A549 (cell line): Measurements from ENCODE around the gene DNAH8. TPM values are rescaled to one million over a fixed set of nuclear protein-coding genes. Genes with fewer than 3 reads are reported as not detected.

Experiments used
- ATAC-seq, 2 experiments: fragments of 200-7000 bp in 1 of 2; fragments of >200 bp in 1 of 2; cut with Nextera tagmentation in 1 of 2; cut with Tn5 transposase in 1 of 2; 3 replicates each; pipeline versions ENCODE4 v1.8.0 to v1.9.1; 2018 to 2020; ENCODE audit warnings: mild to moderate bottlenecking in 1 of 2, moderate library complexity in 1 of 2
- CTCF ChIA-PET: fragments of 300-600 bp; sonication (Branson Sonifier 250); formaldehyde crosslinking; extraction: SDS; loops from one replicate; lab custom pipeline; 2021; ENCODE audit warnings: antibody characterized with exemption, inconsistent platforms; lab: Yijun Ruan, JAX
- POLR2A ChIA-PET: fragments of 350-600 bp; formaldehyde crosslinking; extraction: SDS; loops from one replicate; lab custom pipeline; 2021; ENCODE audit warnings: antibody characterized with exemption, inconsistent platforms; lab: Yijun Ruan, JAX
- DNase-seq, 2 experiments: peaks; one replicate each; pipeline versions ENCODE4 v3.0.0 to v3.0.0-alpha.2; 2011 to 2016; ENCODE audit warnings: low read depth in 1 of 2, low spot score in 1 of 2
- FAIRE-seq: peaks from 2 replicates; lab custom pipeline; 2011; peaks lifted over from hg19 to GRCh38; lab: Jason Lieb, UNC
- H3K27ac ChIP-seq, 2 experiments: fragments of >200 bp; sonication (Bioruptor Twin); formaldehyde crosslinking; 3 replicates each; pipeline ENCODE4 v1.5.1; 2016 to 2017
- H3K4me1 ChIP-seq: fragments of >200 bp; sonication (Bioruptor Twin); formaldehyde crosslinking; 3 replicates; pipeline ENCODE4 v1.6.1; 2016
- H3K4me2 ChIP-seq: fragments of >200 bp; sonication (Bioruptor Twin); formaldehyde crosslinking; 3 replicates; pipeline ENCODE4 v1.6.1; 2016
- H3K4me3 ChIP-seq: fragments of >200 bp; sonication (Bioruptor Twin); formaldehyde crosslinking; 3 replicates; pipeline ENCODE4 v1.5.1; 2016
- H3K9me3 ChIP-seq: fragments of >200 bp; sonication (Bioruptor Twin); formaldehyde crosslinking; 3 replicates; pipeline ENCODE4 v1.6.1; 2016
- BCL3 ChIP-seq: fragments of >200 bp; sonication (Bioruptor Twin); formaldehyde crosslinking; IDR thresholded peaks from 3 replicates; pipeline ENCODE4 v1.6.1; 2016
- CBX8 ChIP-seq: fragments of 200-600 bp; sonication (generic); IDR thresholded peaks from 2 replicates; pipeline ENCODE4 v1.6.1; 2016
- CHD2 ChIP-seq: fragments of 150-350 bp; IDR thresholded peaks from 2 replicates; pipeline ENCODE4 v1.6.1; 2014; ENCODE audit warnings: low read length; ENCODE audit not compliant: partially characterized antibody
- E2F6 ChIP-seq: IDR thresholded peaks from 2 replicates; pipeline ENCODE4 v1.6.1; 2012; ENCODE audit warnings: low read depth, borderline replicate concordance
- ELK1 ChIP-seq: fragments of 150-350 bp; IDR thresholded peaks from 2 replicates; pipeline ENCODE4 v1.6.1; 2014; ENCODE audit warnings: low read depth, mild to moderate bottlenecking, low read length
- ESRRA ChIP-seq: fragments of 150-350 bp; IDR thresholded peaks from 2 replicates; pipeline ENCODE4 v1.6.1; 2014; ENCODE audit warnings: mild to moderate bottlenecking, low read length, borderline replicate concordance
- FOSL2 ChIP-seq, 2 experiments: fragments of 450-650 bp in 1 of 2; fragments of >200 bp in 1 of 2; sonication (Bioruptor Twin) in 1 of 2; formaldehyde crosslinking; IDR thresholded peaks; 2 replicates each; pipeline versions ENCODE4 v1.5.0 to v1.6.1; 2016 to 2020; ENCODE audit warnings: mild to moderate bottlenecking in 1 of 2, moderate library complexity in 1 of 2
- HEYL ChIP-seq: fragments of 250-450 bp; sonication (Bioruptor Pico); IDR thresholded peaks from 2 replicates; pipeline ENCODE4 v1.8.0; 2021; ENCODE audit warnings: mild to moderate bottlenecking, moderate library complexity
- HMGXB4 ChIP-seq: fragments of 250-450 bp; sonication (Bioruptor Pico); IDR thresholded peaks from 2 replicates; pipeline ENCODE4 v1.5.0; 2021; ENCODE audit warnings: mild to moderate bottlenecking, moderate library complexity, borderline replicate concordance
- HOXB13 ChIP-seq: fragments of 250-450 bp; sonication (Bioruptor Pico); IDR thresholded peaks from 2 replicates; pipeline ENCODE4 v1.5.0; 2020; ENCODE audit warnings: low read depth, mild to moderate bottlenecking, moderate library complexity
- KDM1A ChIP-seq: fragments of 200-600 bp; sonication (generic); IDR thresholded peaks from 2 replicates; pipeline ENCODE4 v1.6.1; 2016; ENCODE audit warnings: low read depth, mild to moderate bottlenecking
- MAFK ChIP-seq: fragments of 450-650 bp; IDR thresholded peaks from 2 replicates; pipeline ENCODE4 v1.6.1; 2014; ENCODE audit not compliant: partially characterized antibody
- MAX ChIP-seq: IDR thresholded peaks from 2 replicates; pipeline ENCODE4 v1.6.1; 2012
- MYC ChIP-seq: IDR thresholded peaks from 2 replicates; pipeline ENCODE4 v1.6.1; 2012; ENCODE audit warnings: mild to moderate bottlenecking, inconsistent platforms, low read length, improper control_type of control experiment, borderline replicate concordance
- NFE2L2 ChIP-seq: fragments of 150-350 bp; conservative IDR thresholded peaks from 2 replicates; pipeline ENCODE4 v1.6.1; 2014; ENCODE audit warnings: low read length
- NR3C1 ChIP-seq: fragments of >200 bp; sonication (Bioruptor Twin); formaldehyde crosslinking; IDR thresholded peaks from 3 replicates; pipeline ENCODE4 v1.6.1; 2017
- PBX3 ChIP-seq: IDR thresholded peaks from 2 replicates; pipeline ENCODE4 v1.6.1; 2012
- POLR2A ChIP-seq: IDR thresholded peaks from 2 replicates; pipeline ENCODE4 v1.6.1; 2012; ENCODE audit warnings: mild to moderate bottlenecking, low read length
- RCOR1 ChIP-seq: fragments of 150-350 bp; IDR thresholded peaks from 2 replicates; pipeline ENCODE4 v1.6.1; 2014; ENCODE audit warnings: antibody characterized with exemption, low read length, low read depth
- REST ChIP-seq: fragments of 200-600 bp; sonication (generic); IDR thresholded peaks from 2 replicates; pipeline ENCODE4 v1.6.1; 2016; ENCODE audit warnings: antibody characterized with exemption, mild to moderate bottlenecking, moderate library complexity
- RFX5 ChIP-seq: fragments of 450-650 bp; IDR thresholded peaks from 2 replicates; pipeline ENCODE4 v1.7.1; 2014; ENCODE audit warnings: antibody characterized with exemption, mild to moderate bottlenecking, moderate library complexity
- RNF2 ChIP-seq: fragments of 200-600 bp; sonication (generic); IDR thresholded peaks from 2 replicates; pipeline ENCODE4 v1.6.1; 2016; ENCODE audit warnings: low read depth, mild to moderate bottlenecking, antibody characterized with exemption, moderate library complexity, borderline replicate concordance
- USF2 ChIP-seq: fragments of 450-650 bp; IDR thresholded peaks from 2 replicates; pipeline ENCODE4 v1.6.1; 2014; ENCODE audit warnings: antibody characterized with exemption
- ZFP36 ChIP-seq: fragments of 450-650 bp; IDR thresholded peaks from 2 replicates; pipeline ENCODE4 v1.6.1; 2014; ENCODE audit warnings: borderline replicate concordance; ENCODE audit not compliant: partially characterized antibody
- ZSCAN20 ChIP-seq: fragments of 250-450 bp; sonication (Bioruptor Pico); IDR thresholded peaks from 2 replicates; pipeline ENCODE4 v1.8.0; 2022; ENCODE audit warnings: mild to moderate bottlenecking, moderate library complexity
- WGBS: methylation state at CpG from one replicate; pipeline ENCODE4 v1.1.6; 2017; ENCODE audit errors: missing lambda C conversion rate; 5-methylcytosine and 5-hydroxymethylcytosine counted together
- polyA plus RNA-seq, 4 experiments: library from polyadenylated mRNA; depleted of rRNA in 3 of 4; stranded (reverse); fragments of >200 nt; fragmentation: RNase III in 1 of 4; extraction: RNeasy Plus Mini Kit Qiagen cat#74134 plus additional on column Dnase treatment in 1 of 4; gene quantifications; 2 replicates in 3 of 4; 3 replicates in 1 of 4; pipeline ENCODE4 v1.2.3, GENCODE V29; 2011 to 2017

The DNAH8 gene
- polyA plus RNA-seq, 2 of the 4 experiments (the other 2 are of a cell fraction): not detected

GRCh38 chr6:38938741-38939140 is 223.6 kb downstream of the DNAH8 start:
- Histone ChIP-seq H3K9me3 (no peaks in the 10 kb centered on the region), H3K4me3 (no peak overlapping the region), H3K27ac (no peak overlapping the region), H3K4me1 (no peaks in the 10 kb centered on the region), H3K4me2 (no peak overlapping the region)
- DNase-seq (no peak), FAIRE-seq (no peak), ATAC-seq (no peak)
- POLR2A ChIA-PET: no interaction called here
- TF ChIP-seq HMGXB4 (CRISPR knock-in tag) (no peak), CBX8 (no peak), E2F6 (no peak), ZSCAN20 (no peak), RCOR1 (no peak), ELK1 (no peak), REST (no peak), NR3C1 (no peak), ZFP36 (no peak), RFX5 (no peak)
- WGBS: 36% methylated on average over 3 of the region's 3 CpGs
- CTCF ChIA-PET: no interaction called here

GRCh38 chr6:38942442-38942841 is 227.3 kb downstream of the DNAH8 start:
- DNase-seq (no peak), ATAC-seq (no peak), FAIRE-seq (no peak)
- WGBS: 7% methylated on average over 3 of the region's 4 CpGs
- Histone ChIP-seq H3K4me1 (no peaks in the 10 kb centered on the region), H3K27ac (no peak overlapping the region), H3K4me2 (no peak overlapping the region), H3K4me3 (no peak overlapping the region), H3K9me3 (no peaks in the 10 kb centered on the region)
- ChIA-PET CTCF (no interaction called here), POLR2A (no interaction called here)
- no peak for TF ChIP-seq FOSL2 (IDR thresholded peaks at IDR 0.05)
- TF ChIP-seq FOSL2 (CRISPR knock-in tag; IDR thresholded peaks at IDR 0.05): no peak
- no peak for TF ChIP-seq NFE2L2
- TF ChIP-seq PBX3: no peak
- TF ChIP-seq HEYL (CRISPR knock-in tag): no peak
- no peak for TF ChIP-seq MYC
- TF ChIP-seq CHD2: no peak
- TF ChIP-seq POLR2A: no peak
- no peak for TF ChIP-seq ELK1
- TF ChIP-seq RNF2: no peak
- TF ChIP-seq USF2: no peak
- TF ChIP-seq ESRRA: no peak
- TF ChIP-seq MAX: no peak
- no peak for TF ChIP-seq RCOR1
- no peak for TF ChIP-seq RFX5
- TF ChIP-seq MAFK: no peak
- no peak for TF ChIP-seq HOXB13 (CRISPR knock-in tag)
- TF ChIP-seq BCL3: no peak
- TF ChIP-seq KDM1A: no peak
- TF ChIP-seq NR3C1: no peak
